Neural cell (in vitro differentiated cells): Measurements from ENCODE around the gene EYS. TPM values are rescaled to one million over a fixed set of nuclear protein-coding genes. Genes with fewer than 3 reads are reported as not detected.

Source experiments
- H2AFZ ChIP-seq: fragments of 200-600, 300-800 bp; sonication (generic), shearing (Covaris generic); 2 replicates; pipeline ENCODE4 v1.6.0; 2014; ENCODE audit warnings: low read depth, mild to moderate bottlenecking, antibody characterized with exemption, low read length, moderate library complexity
- H3F3A ChIP-seq: fragments of 200-600 bp; shearing (Covaris generic); 2 replicates; pipeline ENCODE4 v1.6.1; 2016; ENCODE audit warnings: mild to moderate bottlenecking, moderate library complexity, mixed read lengths, antibody characterized with exemption, low read length; ENCODE audit not compliant: insufficient read depth, poor library complexity, severe bottlenecking
- H3K27ac ChIP-seq: fragments of 200-600, 300-800 bp; sonication (generic), shearing (Covaris generic); 2 replicates; pipeline ENCODE4 v1.5.1; 2014; ENCODE audit warnings: mild to moderate bottlenecking, low read length, moderate library complexity
- H3K27me3 ChIP-seq: fragments of 300-800, 200-600 bp; sonication (generic), shearing (Covaris generic); 2 replicates; pipeline ENCODE4 v1.6.0; 2014; ENCODE audit warnings: mild to moderate bottlenecking, low read depth, low read length, moderate library complexity; ENCODE audit not compliant: insufficient read depth
- H3K36me3 ChIP-seq: fragments of 300-800, 200-600 bp; sonication (generic), shearing (Covaris generic); 2 replicates; pipeline ENCODE4 v1.5.1; 2014; ENCODE audit warnings: mild to moderate bottlenecking, antibody characterized with exemption, low read length, moderate library complexity; ENCODE audit not compliant: insufficient read depth
- H3K4me2 ChIP-seq: fragments of 300-800, 200-600 bp; sonication (generic), shearing (Covaris generic); 2 replicates; pipeline ENCODE4 v1.6.0; 2014; ENCODE audit warnings: mild to moderate bottlenecking, low read length
- H3K4me3 ChIP-seq: fragments of 300-800, 200-600 bp; sonication (generic), shearing (Covaris generic); 2 replicates; pipeline ENCODE4 v1.5.1; 2014; ENCODE audit warnings: mild to moderate bottlenecking, low read length, moderate library complexity
- H3K79me2 ChIP-seq: fragments of 200-600 bp; shearing (Covaris generic); replicated peaks from 2 replicates; pipeline ENCODE4 v1.6.0; 2014; ENCODE audit warnings: mild to moderate bottlenecking, low read length, moderate library complexity; ENCODE audit not compliant: insufficient read depth
- H3K9ac ChIP-seq: fragments of 300-800, 200-600 bp; sonication (generic), shearing (Covaris generic); 2 replicates; pipeline ENCODE4 v1.6.1; 2016; ENCODE audit warnings: mild to moderate bottlenecking, low read length, mixed read lengths
- H3K9me2 ChIP-seq: fragments of 200-600 bp; shearing (Covaris generic); 2 replicates; pipeline ENCODE4 v1.6.1; 2016; ENCODE audit warnings: mild to moderate bottlenecking, low read length, mixed read lengths; ENCODE audit not compliant: insufficient read depth
- H3K9me3 ChIP-seq: fragments of 200-600, 300-800 bp; sonication (generic), shearing (Covaris generic); 2 replicates; pipeline ENCODE4 v1.6.1; 2016; ENCODE audit warnings: mild to moderate bottlenecking, mixed run types, low read length, moderate library complexity, mixed read lengths
- H4K20me1 ChIP-seq: fragments of 200-600 bp; shearing (Covaris generic); 2 replicates; pipeline ENCODE4 v1.6.1; 2016; ENCODE audit warnings: mild to moderate bottlenecking, mixed run types; ENCODE audit not compliant: insufficient read depth
- CTCF ChIP-seq: fragments of 450-650 bp; IDR thresholded peaks from 2 replicates; pipeline ENCODE4 v1.5.1; 2014; ENCODE audit warnings: antibody characterized with exemption, mild to moderate bottlenecking, moderate library complexity; ENCODE audit not compliant: poor library complexity, severe bottlenecking
- EP300 ChIP-seq: fragments of 450-650 bp; conservative IDR thresholded peaks from 2 replicates; pipeline ENCODE4 v1.6.1; 2014; ENCODE audit warnings: antibody characterized with exemption, mild to moderate bottlenecking, moderate library complexity; ENCODE audit not compliant: poor library complexity, severe bottlenecking
- EZH2 ChIP-seq: fragments of 200-600, 300-800 bp; shearing (Covaris generic), sonication (generic); IDR thresholded peaks from 2 replicates; pipeline ENCODE4 v1.6.1; 2014; ENCODE audit warnings: antibody characterized with exemption, low read length, borderline replicate concordance, mild to moderate bottlenecking; ENCODE audit not compliant: insufficient read depth, poor library complexity, severe bottlenecking
- MXI1 ChIP-seq: fragments of 450-650 bp; conservative IDR thresholded peaks from 2 replicates; pipeline ENCODE4 v1.6.1; 2014; ENCODE audit warnings: antibody characterized with exemption, mild to moderate bottlenecking; ENCODE audit not compliant: poor library complexity, severe bottlenecking
- POLR2AphosphoS5 ChIP-seq: IDR thresholded peaks from 2 replicates; pipeline ENCODE4 v1.6.1; 2012
- RAD21 ChIP-seq: fragments of 450-650 bp; conservative IDR thresholded peaks from 2 replicates; pipeline ENCODE4 v1.6.1; 2014; ENCODE audit warnings: antibody characterized with exemption, mild to moderate bottlenecking, moderate library complexity
- REST ChIP-seq: IDR thresholded peaks from 2 replicates; pipeline ENCODE4 v1.6.1; 2012; ENCODE audit warnings: borderline replicate concordance
- SMC3 ChIP-seq: fragments of 450-650 bp; conservative IDR thresholded peaks from 2 replicates; pipeline ENCODE4 v1.6.1; 2014; ENCODE audit warnings: antibody characterized with exemption, mild to moderate bottlenecking, moderate library complexity; ENCODE audit not compliant: poor library complexity
- TAF1 ChIP-seq: IDR thresholded peaks from 2 replicates; pipeline ENCODE4 v1.6.1; 2012; ENCODE audit warnings: low read depth
- polyA plus RNA-seq: library from polyadenylated mRNA; depleted of rRNA; stranded (reverse); fragments of >200 nt; gene quantifications from 2 replicates; pipeline ENCODE4 v1.2.3, GENCODE V29; 2014

EYS gene
- polyA plus RNA-seq, 1 donor from 2014 or later: 0.38 TPM

GRCh38 chr6:64807785-64808184, 899.2 kb downstream of the EYS start:
- no peaks in the 10 kb centered on the region for H3F3A ChIP-seq
- H3K79me2 ChIP-seq: no peaks in the 10 kb centered on the region
- H3K36me3 ChIP-seq: no peaks in the 10 kb centered on the region
- H3K9me3 ChIP-seq: no peaks in the 10 kb centered on the region
- no peak overlapping the region for H2AFZ ChIP-seq
- H3K9me2 ChIP-seq: no peaks in the 10 kb centered on the region
- no peak overlapping the region for H3K27ac ChIP-seq
- no peak for TF ChIP-seq POLR2AphosphoS5
- TF ChIP-seq MXI1: no peak
- no peak for TF ChIP-seq EP300
- no peak for TF ChIP-seq CTCF
- H3K9ac ChIP-seq: no peak overlapping the region
- no peak overlapping the region for H3K4me2 ChIP-seq
- H3K27me3 ChIP-seq: no peaks in the 10 kb centered on the region
- H4K20me1 ChIP-seq: no peaks in the 10 kb centered on the region
- no peak overlapping the region for H3K4me3 ChIP-seq

GRCh38 chr6:64803470-64804166, 903.4 kb downstream of the EYS start:
- no peaks in the 10 kb centered on the region for H3F3A ChIP-seq
- no peak overlapping the region for H3K4me2 ChIP-seq
- H3K4me3 ChIP-seq: no peak overlapping the region
- H3K9me3 ChIP-seq: no peaks in the 10 kb centered on the region
- no peak overlapping the region for H3K27ac ChIP-seq
- no peaks in the 10 kb centered on the region for H4K20me1 ChIP-seq
- no peaks in the 10 kb centered on the region for H3K79me2 ChIP-seq
- H2AFZ ChIP-seq: no peak overlapping the region
- TF ChIP-seq SMC3: no peak
- no peak for TF ChIP-seq EZH2
- no peak for TF ChIP-seq RAD21
- TF ChIP-seq POLR2AphosphoS5: no peak
- TF ChIP-seq REST: no peak
- TF ChIP-seq MXI1: no peak
- no peak for TF ChIP-seq CTCF
- no peak for TF ChIP-seq EP300
- TF ChIP-seq TAF1: no peak
- H3K27me3 ChIP-seq: no peaks in the 10 kb centered on the region
- H3K9ac ChIP-seq: no peak overlapping the region
- H3K36me3 ChIP-seq: no peaks in the 10 kb centered on the region
- H3K9me2 ChIP-seq: peaks cover 4% of the 10 kb centered on the region
